ENCODE results near the gene ELMO1.

Gene ELMO1

DNA sequence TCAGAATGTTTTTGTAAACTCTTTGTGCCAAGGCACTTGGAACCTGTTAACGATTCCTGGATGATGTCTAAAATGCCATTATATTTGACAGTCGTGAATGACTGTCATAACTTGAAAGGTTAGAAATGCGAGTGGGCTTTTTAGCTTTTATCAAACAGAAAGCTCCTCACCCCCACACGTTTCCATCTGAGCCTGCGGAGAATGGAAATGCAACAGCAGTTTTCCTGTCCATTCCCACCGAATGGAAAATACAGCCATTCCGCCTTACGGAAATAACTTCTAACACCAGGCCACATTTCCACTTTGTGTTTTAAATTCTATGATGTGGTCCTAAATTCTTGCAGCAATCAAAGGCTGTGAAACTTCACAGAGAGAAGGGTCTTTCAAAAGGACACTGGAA is 83.8 kb downstream of the ELMO1 start:
- no peak for DNase-seq

DNA sequence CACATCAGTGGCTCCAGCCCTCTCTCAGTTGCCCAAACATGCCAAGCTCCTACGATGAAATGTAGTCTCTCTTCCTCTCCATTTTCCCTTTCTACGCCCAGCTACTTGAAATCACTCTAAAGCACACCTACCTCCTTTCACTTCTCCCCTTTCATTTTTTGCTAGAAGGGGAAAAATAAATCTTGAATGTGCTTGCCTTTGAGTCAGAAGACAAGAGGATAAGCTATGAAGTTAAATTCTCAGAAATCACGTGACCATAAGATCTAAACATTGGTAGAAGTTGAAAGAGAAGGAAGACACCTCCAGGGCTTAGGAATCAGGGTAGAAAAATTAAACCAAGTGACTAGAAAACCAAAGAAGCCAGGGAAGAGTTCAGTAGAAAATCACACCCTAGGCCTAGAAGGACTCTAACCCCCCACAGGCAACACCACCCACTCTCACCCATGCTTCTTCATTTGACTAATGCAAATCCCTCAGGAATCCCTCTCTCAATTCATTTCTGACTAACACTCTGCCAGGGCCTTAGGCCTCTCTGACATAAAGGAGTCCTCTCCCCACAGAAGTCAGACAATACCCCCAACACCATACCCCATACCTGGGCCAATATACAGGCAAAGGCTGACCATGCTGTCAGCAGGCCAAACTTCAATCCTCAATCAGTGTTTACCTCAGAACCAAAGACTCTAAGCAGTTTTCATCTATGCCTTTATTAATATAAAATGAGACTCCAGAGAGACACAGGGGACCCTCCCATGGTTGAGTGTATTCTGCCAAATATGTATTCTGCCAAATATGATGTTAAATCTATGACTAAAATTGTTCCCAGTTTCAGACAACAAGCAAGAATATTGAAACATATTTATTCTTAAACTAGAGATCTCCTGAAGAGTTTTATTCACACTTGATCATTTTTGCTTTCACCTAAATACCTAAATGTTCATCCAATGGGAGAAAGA is 84.8 kb downstream of the ELMO1 start:
- DNase-seq = peak in 1 of 2 donors; percentile 52

DNA sequence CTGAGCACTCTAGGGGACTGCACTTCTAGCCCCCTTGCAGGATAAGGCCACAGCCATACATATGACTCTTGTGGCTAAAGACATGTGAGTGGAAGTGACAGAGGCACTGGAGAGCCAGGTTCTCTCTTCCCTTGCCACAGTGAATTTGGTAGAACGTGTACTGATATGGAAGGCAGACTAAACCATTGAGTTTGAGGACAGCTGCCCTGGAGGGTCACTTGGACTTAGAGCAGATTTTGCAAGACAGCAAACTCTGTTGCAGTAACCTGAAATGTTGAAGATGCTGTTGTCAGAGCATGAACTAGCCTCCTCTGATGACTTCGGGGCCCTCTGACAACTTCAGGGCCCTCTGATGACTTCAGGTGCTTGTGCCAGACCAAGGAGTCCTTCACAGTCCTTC is 85.9 kb downstream of the ELMO1 start:
- DNase-seq = no peak

DNA sequence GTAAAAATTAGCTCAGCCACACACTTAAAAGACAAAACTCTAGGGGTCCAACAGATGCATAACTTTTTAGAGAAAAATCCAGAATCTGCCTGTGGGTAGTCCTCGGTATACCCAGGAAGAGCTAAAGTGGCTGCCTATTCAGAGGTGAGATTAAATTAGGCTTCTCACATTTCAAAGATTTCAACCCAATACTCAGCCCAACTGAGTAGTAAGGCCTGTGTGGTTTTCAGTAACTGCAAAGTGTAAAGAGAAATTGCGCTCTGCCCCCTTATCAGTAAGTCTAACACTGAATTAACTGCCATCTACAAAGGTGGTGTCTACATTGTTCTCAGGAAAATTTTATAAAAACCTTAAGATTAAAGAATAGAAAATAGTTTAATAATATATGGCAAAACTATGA is 88.2 kb downstream of the ELMO1 start:
- no peak for DNase-seq

DNA sequence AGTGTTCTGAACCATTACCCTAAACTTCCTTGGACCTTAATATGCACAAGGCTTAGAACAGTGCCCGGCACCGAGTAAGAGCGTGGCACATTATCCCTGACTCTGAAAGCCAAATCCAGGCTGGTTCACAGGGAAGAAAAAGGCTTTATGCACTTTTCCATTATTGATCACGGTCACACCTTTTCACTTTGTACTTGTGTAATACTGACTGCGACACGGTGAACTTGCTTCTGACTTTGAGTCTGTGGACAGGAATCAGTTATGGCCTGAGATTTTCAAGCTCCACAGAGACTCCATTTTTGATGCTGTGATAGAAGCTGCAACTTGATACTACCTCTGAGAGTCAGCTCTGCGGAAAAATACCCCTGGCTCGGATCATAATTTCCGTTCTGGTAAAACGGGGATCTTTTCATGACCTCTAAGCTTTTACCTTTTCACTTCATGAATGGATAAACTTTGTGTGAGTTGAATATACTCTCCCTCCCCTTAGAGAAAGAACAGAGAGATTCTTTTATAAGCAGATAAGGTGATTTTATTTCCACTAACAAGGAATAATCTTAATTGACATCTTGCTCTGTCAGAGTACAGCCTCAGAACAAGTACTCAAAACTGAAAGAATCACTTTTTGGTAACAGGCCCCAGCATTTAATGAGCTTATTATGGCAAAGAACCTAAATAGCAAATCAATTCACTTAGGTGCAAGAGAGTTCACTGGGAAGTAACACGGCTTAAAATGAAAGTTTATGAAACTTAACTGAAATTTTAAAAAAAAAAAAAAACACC is 88.8 kb downstream of the ELMO1 start:
- peak in 1 of 2 donors; percentile 28 for DNase-seq

DNA sequence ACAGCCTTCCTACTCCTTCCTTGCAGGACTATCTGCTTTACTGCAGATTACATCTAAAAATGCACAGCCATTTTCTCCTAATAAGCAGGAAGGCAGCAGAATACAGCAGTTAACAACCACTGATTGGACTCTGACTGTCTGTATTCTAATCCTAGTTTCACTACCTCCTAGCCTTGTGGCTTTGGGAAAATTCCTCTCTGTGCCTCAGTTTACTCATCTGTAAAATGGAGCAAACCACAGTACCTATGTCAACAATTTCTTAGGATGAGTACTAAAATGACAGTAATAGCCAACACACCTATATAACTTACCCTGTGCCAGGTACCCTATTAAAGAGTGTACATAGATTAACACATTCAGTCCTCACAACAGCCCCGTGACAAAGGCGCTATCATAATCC is 89.5 kb downstream of the ELMO1 start:
- DNase-seq = no peak

DNA sequence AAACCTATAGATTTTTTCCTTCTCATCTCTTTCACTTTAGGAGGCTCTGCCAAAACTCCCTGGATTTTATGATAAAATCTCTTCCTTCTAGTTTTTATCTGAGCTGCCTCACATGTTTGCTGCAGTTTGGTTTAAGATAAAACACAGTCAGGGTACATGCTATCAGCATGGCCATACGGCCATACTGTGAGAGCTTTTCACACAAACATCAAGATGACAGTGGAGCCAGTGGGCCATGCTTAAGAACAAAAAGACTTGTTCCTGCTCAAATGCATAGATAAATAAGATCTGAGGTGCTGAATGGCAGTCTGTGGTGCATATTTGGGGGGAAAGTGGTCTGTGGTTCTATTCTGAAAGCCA is 91.0 kb downstream of the ELMO1 start:
- no peak for DNase-seq

DNA sequence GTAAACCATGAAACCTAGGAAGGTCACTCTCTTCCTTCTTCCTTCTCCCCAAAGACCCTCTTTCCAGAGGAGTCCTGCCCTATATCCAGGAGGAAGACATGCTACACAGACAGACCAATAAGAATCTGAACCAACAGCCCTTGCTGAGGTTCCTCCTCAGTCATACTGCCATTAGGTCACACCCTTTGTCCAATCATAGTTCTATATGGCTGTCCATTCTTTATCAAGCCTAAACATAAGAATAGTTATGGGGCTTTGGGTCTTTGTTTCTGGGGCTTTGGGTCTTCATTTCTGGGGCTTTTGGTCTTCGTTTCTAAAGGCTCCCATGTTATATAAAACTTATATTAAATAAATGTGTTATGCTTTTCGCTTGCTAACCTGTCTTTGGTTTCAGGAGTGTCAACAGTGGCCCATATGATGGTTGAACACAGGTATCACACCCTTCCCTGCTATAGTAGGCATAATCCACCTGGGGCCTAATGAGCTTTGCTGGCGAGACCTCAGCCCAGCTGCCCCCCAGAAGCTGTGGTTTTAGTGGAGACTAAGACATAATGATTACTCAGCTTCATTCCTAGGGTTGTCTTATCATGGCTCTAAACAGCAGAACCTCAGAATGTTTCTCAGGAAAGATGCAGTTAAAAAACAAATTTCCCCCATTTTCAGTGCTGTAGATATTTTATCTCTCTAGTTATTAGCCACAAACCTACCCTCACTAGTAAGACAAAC is 91.6 kb downstream of the ELMO1 start:
- no peak for DNase-seq

DNA sequence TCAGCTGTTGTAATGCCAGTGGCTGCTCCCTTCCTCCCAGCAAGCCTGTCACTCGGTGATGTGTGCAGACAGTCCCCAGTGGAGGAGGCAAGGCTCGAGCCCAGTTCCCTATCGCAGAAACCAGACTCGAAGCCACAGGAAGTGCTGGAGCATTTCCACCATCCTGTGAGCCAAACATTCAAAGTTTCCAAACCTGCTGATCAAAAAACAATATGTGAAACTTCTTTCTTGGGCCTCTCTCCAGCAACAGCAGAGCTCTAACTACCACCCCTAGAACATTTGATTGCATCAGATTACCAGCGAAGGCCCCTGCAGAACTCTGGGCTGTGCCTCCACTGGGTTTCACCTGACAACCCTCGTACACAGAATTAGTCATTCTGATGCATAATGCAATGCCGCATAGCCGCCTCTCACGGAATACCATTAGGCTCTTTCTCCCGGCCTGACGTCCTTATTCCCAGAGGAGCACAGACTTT is 94.0 kb downstream of the ELMO1 start:
- peak; percentile 24 to 34 for DNase-seq

DNA sequence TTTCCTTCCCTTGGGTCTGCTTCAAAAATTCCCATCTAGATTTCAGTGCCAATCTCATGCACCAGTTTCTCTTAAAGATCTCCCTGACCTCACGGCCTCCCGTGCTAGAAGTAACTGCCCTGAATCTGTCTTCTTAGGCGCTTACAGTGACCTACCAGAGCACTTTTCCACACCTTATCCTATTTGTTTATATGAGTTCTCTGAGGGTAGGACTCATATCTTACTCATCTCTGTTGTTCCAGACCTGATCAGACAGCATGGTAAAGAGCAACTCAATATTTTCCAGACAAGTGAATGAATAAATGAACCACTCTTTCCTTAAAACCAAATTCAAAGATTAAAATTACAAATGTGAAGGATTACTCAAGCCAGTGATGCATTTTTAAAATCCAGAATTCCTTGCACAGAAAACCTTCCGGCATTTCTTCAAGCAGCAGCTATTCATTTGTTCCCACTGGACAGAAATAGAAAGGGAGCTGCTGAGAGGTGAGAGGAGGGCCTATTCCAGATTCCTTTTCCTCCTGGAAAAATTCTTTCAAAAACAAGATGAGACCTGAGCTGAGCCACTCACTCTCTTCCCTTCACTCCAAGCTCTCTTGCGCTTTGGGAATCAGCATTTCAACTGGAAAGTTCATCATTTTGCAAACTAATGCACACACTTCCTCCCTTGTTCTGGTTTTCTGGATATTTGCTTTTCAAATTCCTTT is 94.6 kb downstream of the ELMO1 start:
- no peak for DNase-seq

DNA sequence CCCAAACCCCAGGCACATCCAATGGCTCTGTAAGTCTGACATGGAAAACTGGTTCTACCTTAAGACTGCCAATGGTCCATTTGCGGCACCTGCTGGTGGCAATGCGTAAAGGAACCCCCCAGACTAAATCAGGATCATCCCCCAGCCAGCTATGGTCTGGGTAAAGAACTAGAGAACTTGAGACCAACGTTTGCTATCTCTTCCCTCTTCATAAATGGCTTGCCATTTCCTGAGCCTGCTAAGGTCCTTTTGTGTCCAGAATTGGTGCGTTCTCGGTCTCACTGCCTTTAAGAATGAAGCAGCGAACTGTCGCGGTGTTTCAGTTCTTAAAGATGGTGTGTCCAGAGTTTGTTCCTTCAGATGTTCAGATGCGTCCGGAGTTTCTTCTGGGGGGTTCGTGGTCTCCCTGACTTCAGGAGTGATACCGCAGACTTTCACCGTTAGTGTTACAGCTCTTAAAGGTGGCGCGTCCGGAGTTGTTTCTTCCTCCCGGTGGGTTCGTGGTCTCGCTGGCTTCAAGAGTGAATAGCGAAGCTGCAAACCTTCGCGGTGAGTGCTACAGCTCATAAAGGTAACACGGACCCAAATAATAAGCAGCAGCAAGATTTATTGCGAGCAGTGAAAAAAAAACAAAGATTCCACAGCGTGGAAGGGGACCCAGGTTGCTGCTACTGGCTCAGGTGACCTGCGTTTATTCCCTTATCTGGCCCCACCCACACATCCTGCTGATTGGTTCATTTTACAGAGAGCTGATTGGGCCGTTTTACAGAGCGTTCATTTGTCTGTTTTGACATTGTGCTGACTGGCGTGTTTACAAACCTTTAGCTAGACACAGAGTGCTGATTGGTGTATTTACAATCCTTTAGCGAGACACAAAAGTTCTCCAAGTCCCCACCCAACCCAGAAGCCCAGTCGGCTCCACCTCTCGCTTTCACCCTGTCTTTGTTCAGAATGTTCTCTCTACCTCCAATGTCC is 95.4 kb downstream of the ELMO1 start:
- DNase-seq = peak; percentile 83 to 90

DNA sequence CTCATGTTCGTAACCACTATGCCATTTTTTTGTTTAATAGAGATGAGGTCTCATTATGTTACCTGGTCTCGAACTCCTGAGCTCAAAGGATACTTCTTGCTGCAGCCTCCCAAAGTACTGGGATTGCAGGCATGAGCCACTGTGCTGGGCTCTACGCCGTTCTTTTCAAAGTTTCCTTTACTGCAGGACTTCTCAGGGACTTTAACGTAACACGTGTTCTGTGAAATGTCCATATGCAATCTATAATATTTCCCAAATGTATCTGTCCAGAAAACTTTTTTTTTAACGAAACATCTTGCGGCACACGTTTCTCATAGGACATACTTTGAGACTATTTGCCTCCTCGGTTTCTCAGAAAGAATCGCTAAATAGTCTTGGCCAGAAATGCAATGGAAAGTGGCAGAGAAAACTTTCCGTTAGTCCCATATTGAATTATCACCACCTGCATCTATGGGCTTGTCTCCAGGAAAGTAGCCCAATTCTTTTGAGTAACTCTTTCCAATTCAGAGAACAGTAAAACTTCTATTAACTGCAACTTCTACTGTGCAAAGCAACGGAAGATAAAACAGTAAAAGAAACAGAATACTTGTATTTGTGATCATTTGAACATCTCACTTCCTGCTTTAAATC is 96.3 kb downstream of the ELMO1 start:
- no peak for DNase-seq

DNA sequence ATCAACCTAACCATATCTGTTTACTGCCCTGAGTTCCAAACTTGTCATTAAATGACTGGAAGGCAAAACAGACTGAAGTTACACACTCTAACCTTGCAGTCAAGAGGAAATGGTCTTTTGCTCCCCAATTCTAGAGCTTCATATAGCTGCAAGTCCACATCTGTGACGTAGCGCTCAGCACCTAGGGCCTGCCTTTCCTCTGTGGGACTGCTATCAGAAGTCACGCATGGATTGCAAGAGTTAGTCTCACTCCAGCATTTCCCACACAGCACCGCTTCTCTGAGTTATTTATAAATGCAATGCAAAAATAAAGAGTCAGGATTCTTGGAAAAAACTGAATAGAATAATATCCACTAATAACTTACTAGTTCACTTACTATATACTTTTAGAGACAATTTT is 96.9 kb downstream of the ELMO1 start:
- no peak for DNase-seq

DNA sequence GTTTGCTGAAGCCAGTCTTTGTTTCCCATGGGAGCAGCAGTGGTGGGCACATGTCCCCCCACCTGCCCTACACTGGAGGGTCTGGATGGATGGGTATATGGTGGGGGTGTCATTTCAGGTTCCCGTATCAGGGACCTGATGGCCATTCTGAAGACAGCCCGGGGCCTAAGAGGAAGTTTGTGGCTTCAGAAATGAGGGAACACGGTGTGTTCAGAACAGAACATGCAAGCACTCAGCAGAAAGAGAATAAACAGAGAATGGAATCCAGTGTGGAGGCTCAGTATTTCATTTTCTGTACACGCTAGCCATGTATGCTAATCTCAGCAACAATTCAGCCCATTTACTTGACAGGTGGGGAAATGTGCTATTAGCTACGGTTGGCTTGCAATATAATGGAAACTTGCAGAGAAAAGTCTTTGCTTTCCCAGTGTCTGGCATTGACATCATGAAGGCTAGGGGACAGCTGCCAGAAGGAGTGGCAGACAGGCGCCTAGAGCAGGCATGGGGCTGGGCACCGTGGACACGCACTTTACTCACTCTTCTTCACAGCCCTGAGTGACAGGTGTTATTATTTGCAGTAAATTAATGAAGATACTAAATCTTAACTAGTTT is 98.6 kb downstream of the ELMO1 start:
- DNase-seq = no peak

DNA sequence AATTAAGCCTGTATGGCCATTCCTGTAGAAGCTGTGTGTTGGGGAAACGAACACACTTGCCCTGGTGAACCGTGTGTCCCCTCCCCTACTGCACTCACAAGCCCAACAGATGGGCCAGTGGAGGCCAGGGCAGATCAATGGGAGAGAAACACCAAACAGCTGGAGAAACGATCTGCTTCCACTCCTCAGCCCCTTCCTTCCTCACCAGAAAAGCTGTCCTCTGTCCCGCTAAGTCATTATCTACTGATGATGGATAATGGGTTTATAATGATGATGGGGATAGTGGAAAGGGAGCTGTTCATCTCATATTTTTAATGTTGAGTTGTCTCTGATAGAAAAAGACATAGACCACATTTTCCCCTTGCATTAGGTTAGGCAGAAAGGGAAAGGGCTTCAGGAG is 99.7 kb downstream of the ELMO1 start:
- no peak for DNase-seq

DNA sequence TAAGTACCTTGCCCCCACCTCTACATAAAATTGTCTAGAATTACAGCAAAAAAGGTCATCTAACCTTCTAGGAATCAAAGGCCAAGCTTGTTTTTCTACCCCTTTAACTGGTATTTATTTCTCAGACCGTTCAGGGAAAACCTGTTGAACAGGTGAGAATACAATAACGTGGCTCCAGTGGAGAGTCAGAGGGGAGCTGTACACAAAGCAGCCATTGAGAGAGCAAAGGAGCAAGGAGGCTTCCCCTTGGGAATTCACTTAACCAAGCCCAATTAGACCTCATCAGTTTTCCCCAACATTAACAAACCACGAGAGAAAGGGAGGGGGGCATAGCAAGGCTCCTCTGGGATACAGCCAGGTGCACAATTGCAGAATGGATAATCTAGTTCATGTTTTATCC is 101.9 kb downstream of the ELMO1 start:
- DNase-seq = no peak

DNA sequence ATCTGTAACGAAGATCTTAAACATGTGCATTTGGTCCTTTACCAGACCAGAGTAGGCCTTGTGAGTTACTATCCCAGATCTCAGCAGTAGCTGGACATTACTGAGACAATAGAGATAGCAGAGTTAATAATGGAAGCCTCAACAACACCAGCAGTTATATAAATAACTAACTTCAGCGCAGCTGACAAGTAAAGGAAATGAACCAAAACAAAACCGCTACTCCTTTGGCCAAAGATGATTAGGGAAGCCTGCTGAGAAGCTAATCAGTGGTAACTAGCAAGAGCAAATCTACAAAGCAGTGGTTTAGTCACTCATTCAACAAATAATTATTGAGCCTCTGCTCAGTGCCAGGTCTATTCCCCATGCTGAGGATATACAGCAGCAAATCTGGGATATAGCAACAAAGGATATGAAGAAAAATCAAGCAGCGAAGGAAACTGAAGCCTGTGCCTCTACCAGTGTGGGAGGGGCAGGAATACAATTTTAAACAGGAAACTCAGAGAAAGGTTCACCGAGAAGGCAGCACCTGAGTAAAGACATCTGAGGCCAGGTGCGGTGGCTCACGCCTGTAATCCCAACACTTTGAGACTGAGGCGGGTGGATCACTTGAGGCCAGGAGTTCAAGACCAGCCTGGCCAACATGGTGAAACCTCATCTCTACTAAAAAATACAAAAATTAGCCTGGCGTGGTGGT is 103.6 kb downstream of the ELMO1 start:
- peak in 1 of 2 donors; percentile 39 for DNase-seq

DNA sequence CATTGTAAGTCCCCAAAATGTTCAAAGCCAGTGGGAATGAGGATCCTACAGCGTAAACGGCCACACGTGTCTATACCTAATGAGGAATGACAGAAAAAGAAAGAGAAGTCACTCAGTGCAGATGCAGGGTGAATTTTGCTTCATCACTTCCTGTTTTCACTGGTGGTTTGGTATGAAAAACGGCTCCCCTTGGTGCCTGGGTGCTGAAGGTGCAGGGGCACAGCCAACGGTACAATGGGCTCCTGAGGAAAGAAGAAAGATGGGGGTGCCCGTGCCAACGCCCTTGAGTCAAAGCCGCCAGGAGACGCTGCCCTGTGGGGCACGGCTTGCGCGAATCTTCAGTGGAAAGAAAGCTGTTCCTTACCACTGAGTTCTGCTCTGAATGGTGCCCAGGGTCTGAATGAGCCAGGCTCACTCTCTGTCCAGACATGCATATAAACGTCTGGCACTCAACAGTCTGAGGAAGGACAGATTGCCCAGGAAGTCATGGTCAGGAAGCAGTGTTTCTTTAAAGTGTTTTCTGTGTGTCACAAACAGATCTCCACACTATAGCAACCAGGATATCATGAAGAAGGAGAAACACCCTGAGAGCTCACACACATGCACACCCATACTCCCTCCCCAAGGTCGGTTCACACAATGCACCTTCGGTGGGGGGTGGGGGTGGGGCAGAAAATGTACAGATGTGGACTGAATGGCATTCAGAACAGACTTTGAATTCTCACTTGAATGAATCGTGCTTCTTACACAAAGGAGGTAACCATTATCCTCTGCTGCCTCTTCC is 105.8 kb downstream of the ELMO1 start:
- DNase-seq = peak; percentile 80 to 83

DNA sequence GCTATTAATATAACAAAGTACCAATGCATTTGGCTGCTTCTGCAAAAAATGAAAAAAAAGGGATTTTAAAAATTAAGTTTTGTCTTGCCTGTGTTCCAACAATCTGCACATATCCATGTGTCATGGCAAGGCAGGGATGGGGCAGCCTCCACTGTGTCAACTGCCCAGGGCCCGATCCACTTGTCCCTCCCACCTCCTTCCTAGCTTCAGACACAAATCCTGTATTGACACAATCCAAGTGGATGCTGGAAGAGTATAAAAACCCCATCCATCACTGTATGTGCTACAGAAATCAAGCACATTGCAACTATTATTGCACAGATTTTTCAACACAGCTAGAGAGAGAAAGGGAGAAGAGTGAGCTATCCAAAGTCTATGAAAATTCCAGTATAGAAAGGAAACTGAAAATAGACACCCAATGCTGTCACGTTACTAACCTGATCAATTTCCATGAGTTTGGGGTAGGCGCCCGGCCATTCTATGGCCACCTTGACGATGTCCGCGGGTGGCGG is 106.4 kb downstream of the ELMO1 start:
- DNase-seq = no peak

Data from CD4-positive, alpha-beta T cell treated with Interleukin-4 for 1 hour (primary cell).